ENCODE data around the gene MAST1.
"Not testable (repeated sequence)": the region's sequence is repeated elsewhere in the genome, so short reads cannot be mapped to it uniquely, and the experiment has no call there.

Gene MAST1

GRCh38 chr19:12838886-12839756, 806 bp downstream of the MAST1 start:
- no peak for DNase-seq (ENCODE audit: extremely low read depth, low read depth)
- TF ChIP-seq CTCF (IDR thresholded peaks at IDR 0.05; ENCODE audit: low read depth, low read length): no peak

DNA sequence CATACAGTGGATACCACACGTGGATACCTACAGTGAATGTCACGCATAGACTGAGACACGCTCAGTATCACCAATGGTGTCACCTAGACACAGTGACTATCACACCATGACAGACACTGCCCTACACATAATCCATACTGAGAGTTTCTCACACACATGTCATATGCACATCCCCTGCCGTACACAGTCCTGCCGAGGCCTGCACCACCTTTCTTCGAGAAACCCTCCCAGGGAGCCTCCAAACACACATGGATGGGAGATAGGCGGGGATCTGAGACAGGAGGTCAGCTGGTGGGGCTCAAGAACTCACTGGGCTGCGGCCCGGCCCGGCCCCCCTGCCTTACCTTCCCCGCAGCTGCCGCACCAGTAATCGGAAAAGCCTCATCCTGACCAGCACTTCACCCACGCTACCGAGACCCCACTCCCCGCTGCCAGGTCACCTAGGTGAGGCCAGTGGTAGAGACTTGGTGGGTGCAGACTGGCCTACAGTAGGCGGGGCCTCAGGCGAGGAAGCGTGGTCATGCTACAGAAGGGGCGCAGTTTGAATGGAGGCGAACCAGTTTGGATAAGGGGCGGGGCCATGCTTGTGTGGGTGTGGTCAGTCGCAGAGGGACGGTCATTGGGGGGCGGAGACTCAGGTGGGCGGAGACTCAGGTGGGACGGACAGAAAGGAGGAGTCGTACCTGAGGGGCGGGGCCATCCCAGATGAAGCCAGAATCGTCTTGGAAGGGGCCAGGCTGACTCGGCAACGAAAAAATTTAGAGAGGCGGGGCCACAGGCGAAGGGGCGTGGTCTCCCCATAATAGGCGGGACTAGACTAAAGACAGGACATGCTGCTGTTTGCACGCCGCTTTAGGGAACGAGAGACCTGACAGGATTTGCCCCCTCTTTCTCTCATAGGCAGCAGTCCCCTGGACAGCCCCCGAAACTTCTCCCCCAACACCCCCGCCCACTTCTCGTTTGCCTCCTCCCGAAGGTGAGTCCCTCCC, 2.1 kb downstream of the MAST1 start:
- DNase-seq (ENCODE audit: extremely low read depth, low read depth): no peak
- no peak for TF ChIP-seq CTCF (IDR thresholded peaks at IDR 0.05; ENCODE audit: low read depth, low read length)

DNA sequence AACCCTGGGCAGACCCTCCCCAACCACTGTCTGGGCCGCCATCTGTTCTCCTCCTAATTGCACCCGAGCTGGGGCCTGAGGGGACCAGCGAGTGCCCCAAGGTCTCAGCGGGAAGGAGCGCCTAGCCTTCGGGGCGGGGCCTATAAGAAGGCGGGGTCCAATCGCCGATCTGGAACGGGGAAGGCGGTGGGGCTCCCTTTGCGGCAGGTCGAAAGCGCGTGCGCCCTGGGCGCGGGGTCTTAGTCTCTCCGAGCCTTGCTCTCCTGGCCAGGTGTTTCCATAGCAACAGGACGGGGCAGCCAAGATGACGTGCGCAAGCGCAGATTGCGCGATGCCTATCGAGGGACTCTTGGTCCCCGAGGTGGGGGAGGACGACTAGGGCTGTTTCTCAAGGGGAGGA, 2.8 kb downstream of the MAST1 start:
- TF ChIP-seq CTCF (IDR thresholded peaks at IDR 0.05; ENCODE audit: low read depth, low read length): no peak
- DNase-seq (ENCODE audit: extremely low read depth, low read depth): no peak

DNA sequence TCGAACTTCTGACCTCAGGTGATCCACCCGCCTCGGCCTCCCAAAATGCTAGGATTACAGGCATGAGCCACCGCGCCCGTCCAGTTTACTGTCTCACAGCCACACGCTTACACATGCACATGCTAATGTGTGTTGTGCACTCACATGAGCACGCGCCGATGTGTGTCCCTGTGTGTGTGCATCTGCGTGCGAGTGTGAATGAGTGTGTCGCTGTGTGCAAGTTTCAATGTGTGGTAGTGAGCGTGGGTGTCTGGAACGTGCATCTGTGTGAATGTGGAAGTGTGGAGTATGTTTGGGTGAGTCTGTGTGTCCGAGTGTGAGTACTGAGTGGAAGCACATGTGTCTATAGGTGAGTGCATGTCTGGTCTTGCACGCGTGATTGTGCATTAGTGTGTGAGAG, 4.2 kb downstream of the MAST1 start:
- no peak for DNase-seq (ENCODE audit: extremely low read depth, low read depth)
- no peak for TF ChIP-seq CTCF (IDR thresholded peaks at IDR 0.05; ENCODE audit: low read depth, low read length)

GRCh38 chr19:12843328-12843727, 5.0 kb downstream of the MAST1 start:
- no peak for TF ChIP-seq CTCF (IDR thresholded peaks at IDR 0.05; ENCODE audit: low read depth, low read length)
- DNase-seq (ENCODE audit: extremely low read depth, low read depth): no peak

GRCh38 chr19:12843999-12844732, 5.9 kb downstream of the MAST1 start:
- no peak for DNase-seq (ENCODE audit: extremely low read depth, low read depth)
- no peak for TF ChIP-seq CTCF (IDR thresholded peaks at IDR 0.05; ENCODE audit: low read depth, low read length)

GRCh38 chr19:12846613-12847012, 8.3 kb downstream of the MAST1 start:
- not testable (repeated sequence) for DNase-seq (ENCODE audit: extremely low read depth, low read depth)

Data from AG09319 (cell line).